H9 (cell line): ENCODE results near the gene BLMH. TPM values are rescaled to one million over a fixed set of nuclear protein-coding genes. Genes with fewer than 3 reads are reported as not detected.

Experiments used
- DNase-seq: peaks from one replicate; pipeline ENCODE4 v3.0.0-alpha.2; 2017
- H2AFZ ChIP-seq: one replicate; pipeline ENCODE4 v1.6.1; 2013; ENCODE audit warnings: mild to moderate bottlenecking, low read length, control low read depth, moderate library complexity
- H2AK5ac ChIP-seq: 2 replicates; pipeline ENCODE4 v1.6.1; 2013; ENCODE audit warnings: low read length, control low read depth, mixed read lengths; ENCODE audit not compliant: insufficient read length
- H2BK120ac ChIP-seq: one replicate; pipeline ENCODE4 v1.6.1; 2013; ENCODE audit warnings: low read depth, mild to moderate bottlenecking, low read length, control low read depth, inconsistent platforms; ENCODE audit not compliant: poor library complexity, severe bottlenecking
- H2BK12ac ChIP-seq: 2 replicates; pipeline ENCODE4 v1.6.1; 2013; ENCODE audit warnings: low read length, control low read depth, mixed read lengths, low read depth; ENCODE audit not compliant: insufficient read length
- H2BK15ac ChIP-seq: 2 replicates; pipeline ENCODE4 v1.6.1; 2013; ENCODE audit warnings: low read depth, low read length, control low read depth
- H2BK20ac ChIP-seq: one replicate; pipeline ENCODE4 v1.6.1; 2013; ENCODE audit warnings: low read depth, mild to moderate bottlenecking, low read length, control low read depth, inconsistent platforms; ENCODE audit not compliant: poor library complexity, severe bottlenecking
- H2BK5ac ChIP-seq: 2 replicates; pipeline ENCODE4 v1.6.1; 2013; ENCODE audit warnings: low read length, control low read depth, mixed read lengths; ENCODE audit not compliant: insufficient read length
- H3K14ac ChIP-seq: 2 replicates; pipeline ENCODE4 v1.6.1; 2013; ENCODE audit warnings: low read length, control low read depth; ENCODE audit not compliant: insufficient read depth
- H3K18ac ChIP-seq: 2 replicates; pipeline ENCODE4 v1.6.1; 2013; ENCODE audit warnings: low read depth, mild to moderate bottlenecking, mixed read lengths, low read length, control low read depth; ENCODE audit not compliant: insufficient read length
- H3K23ac ChIP-seq: 2 replicates; pipeline ENCODE4 v1.6.1; 2013; ENCODE audit warnings: low read length, control low read depth, mixed read lengths, low read depth; ENCODE audit not compliant: insufficient read length
- H3K23me2 ChIP-seq: 2 replicates; pipeline ENCODE4 v1.6.1; 2013; ENCODE audit warnings: low read depth, mild to moderate bottlenecking, mixed read lengths, low read length, control low read depth; ENCODE audit not compliant: insufficient read length, poor library complexity, severe bottlenecking
- H3K27ac ChIP-seq: 2 replicates; pipeline ENCODE4 v1.5.1; 2013; ENCODE audit warnings: low read length, control low read depth, mixed read lengths, low read depth; ENCODE audit not compliant: insufficient read length
- H3K27me3 ChIP-seq: 2 replicates; pipeline ENCODE4 v1.6.1; 2013; ENCODE audit warnings: low read length, control low read depth, inconsistent platforms; ENCODE audit not compliant: insufficient read depth
- H3K4ac ChIP-seq: 2 replicates; pipeline ENCODE4 v1.6.1; 2013; ENCODE audit warnings: low read depth, mild to moderate bottlenecking, control low read depth, inconsistent platforms, low read length, moderate library complexity
- H3K4me1 ChIP-seq: 2 replicates; pipeline ENCODE4 v1.6.1; 2013; ENCODE audit warnings: low read length, control low read depth, inconsistent platforms; ENCODE audit not compliant: insufficient read depth
- H3K4me2 ChIP-seq: 2 replicates; pipeline ENCODE4 v1.6.1; 2013; ENCODE audit warnings: low read length, control low read depth, mixed read lengths; ENCODE audit not compliant: insufficient read length, insufficient read depth
- H3K56ac ChIP-seq: 2 replicates; pipeline ENCODE4 v1.6.1; 2013; ENCODE audit warnings: low read depth, mild to moderate bottlenecking, mixed read lengths, low read length, control low read depth; ENCODE audit not compliant: insufficient read length
- H3K79me1 ChIP-seq: 2 replicates; pipeline ENCODE4 v1.6.1; 2013; ENCODE audit warnings: low read depth, mild to moderate bottlenecking, moderate library complexity, low read length, control low read depth, inconsistent platforms; ENCODE audit not compliant: insufficient read depth, poor library complexity, severe bottlenecking
- H3K79me2 ChIP-seq: 2 replicates; pipeline ENCODE4 v1.6.1; 2013; ENCODE audit warnings: low read length, control low read depth, inconsistent platforms; ENCODE audit not compliant: insufficient read depth
- H3K9ac ChIP-seq: 2 replicates; pipeline ENCODE4 v1.6.1; 2013; ENCODE audit warnings: low read length, control low read depth, mixed read lengths; ENCODE audit not compliant: insufficient read length; ENCODE audit errors: extremely low read depth
- H3K9me3 ChIP-seq: one replicate; pipeline ENCODE4 v1.6.1; 2013; ENCODE audit warnings: low read depth, low read length, inconsistent platforms; ENCODE audit not compliant: control insufficient read depth
- H3T11ph ChIP-seq: one replicate; pipeline ENCODE4 v1.6.1; 2013; ENCODE audit warnings: mild to moderate bottlenecking, low read length, control low read depth, inconsistent platforms
- H4K20me1 ChIP-seq: one replicate; pipeline ENCODE4 v1.6.1; 2013; ENCODE audit not compliant: control insufficient read depth, insufficient read length, insufficient read depth
- H4K5ac ChIP-seq: 2 replicates; pipeline ENCODE4 v1.6.1; 2013; ENCODE audit warnings: low read depth, mild to moderate bottlenecking, mixed read lengths, low read length, control low read depth; ENCODE audit not compliant: insufficient read length
- H4K8ac ChIP-seq: replicated peaks from 2 replicates; pipeline ENCODE4 v1.6.1; 2013; ENCODE audit warnings: low read length, control low read depth, mixed read lengths, low read depth; ENCODE audit not compliant: insufficient read length
- H4K91ac ChIP-seq: 2 replicates; pipeline ENCODE4 v1.6.1; 2013; ENCODE audit warnings: low read depth, mild to moderate bottlenecking, moderate library complexity, mixed read lengths, low read length, control low read depth; ENCODE audit not compliant: insufficient read length
- H3K27ac Mint-ChIP-seq, 3 experiments: 2 replicates in 2 of 3; 3 replicates in 1 of 3; pipeline ENCODE4 v1.8.0; 2020 to 2021; ENCODE audit warnings: mixed read lengths in 3 of 3, mild to moderate bottlenecking in 1 of 3, moderate library complexity in 1 of 3
- H3K27me3 Mint-ChIP-seq: 2 replicates; pipeline ENCODE4 v1.8.0; 2021; ENCODE audit warnings: low read depth, mild to moderate bottlenecking, moderate library complexity, mixed read lengths
- H3K36me3 Mint-ChIP-seq, 3 experiments: 2 replicates in 2 of 3; 3 replicates in 1 of 3; pipeline ENCODE4 v1.8.0; 2020 to 2021; ENCODE audit warnings: low read depth in 3 of 3, mixed read lengths in 3 of 3; ENCODE audit not compliant: insufficient read depth in 1 of 3
- H3K4me1 Mint-ChIP-seq, 2 experiments: 2 replicates each; pipeline ENCODE4 v1.8.0; 2020; ENCODE audit warnings: mixed read lengths in 2 of 2
- H3K4me3 Mint-ChIP-seq, 2 experiments: 2 replicates in 1 of 2; 3 replicates in 1 of 2; pipeline ENCODE4 v1.8.0; 2020 to 2021; ENCODE audit warnings: mild to moderate bottlenecking in 2 of 2, mixed read lengths in 2 of 2, moderate library complexity in 1 of 2
- H3K9me3 Mint-ChIP-seq, 2 experiments: 2 replicates in 1 of 2; 3 replicates in 1 of 2; pipeline ENCODE4 v1.8.0; 2020; ENCODE audit warnings: mild to moderate bottlenecking in 2 of 2, mixed read lengths in 2 of 2, moderate library complexity in 1 of 2
- WGBS: extraction: QIAGEN DNeasy Blood & Tissue Kit; methylation state at CpG from one replicate; pipeline ENCODE4 v1.1.7; 2013; ENCODE audit warnings: missing lambda C conversion rate, low lambda C conversion rate, mixed read lengths; ENCODE audit not compliant: insufficient read length; ENCODE audit errors: extremely low coverage; 5-methylcytosine and 5-hydroxymethylcytosine counted together
- total RNA-seq: library from RNA; stranded (reverse); gene quantifications from 2 replicates; pipeline ENCODE4 v1.2.1, GENCODE V29; 2021
- TF ChIP-seq, protein P1 (sequence below): fragments of 200-600 bp; sonication (generic); conservative IDR thresholded peaks from 3 replicates; pipeline ENCODE4 v1.8.0; 2021; ENCODE audit warnings: antibody characterized with exemption, mild to moderate bottlenecking

BLMH gene
- total RNA-seq, 1 experiment from 2014 or later = 74.7 TPM

DNA sequence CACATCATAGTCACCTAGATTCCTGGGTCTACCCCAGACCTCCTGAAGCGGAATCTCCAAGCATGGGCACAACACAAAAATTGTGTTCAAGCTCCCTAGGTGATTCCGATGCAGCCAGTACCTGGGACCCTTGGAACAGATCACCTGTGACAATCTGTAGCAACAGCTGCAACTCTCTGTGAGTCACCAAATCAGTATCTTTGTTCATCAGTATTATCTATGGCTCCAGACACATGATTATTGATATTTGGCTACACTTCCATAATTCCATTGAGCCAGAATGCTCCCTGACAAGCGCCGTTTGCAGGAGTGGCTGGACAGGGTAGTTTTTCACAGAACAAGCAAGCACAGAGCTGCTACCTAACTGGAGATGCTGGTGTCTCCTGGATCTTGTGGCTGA is 72.4 kb downstream of the BLMH start:
- Histone ChIP-seq H3K4me2 (no peak overlapping the region), H2AK5ac (no peak overlapping the region), H3K4ac (no peak overlapping the region), H4K8ac (no peak overlapping the region), H4K20me1 (no peaks in the 10 kb centered on the region), H2BK20ac (no peak overlapping the region), H3K79me2 (no peaks in the 10 kb centered on the region), H3K9me3 (no peaks in the 10 kb centered on the region), H2BK15ac (no peak overlapping the region), H3T11ph (no peak overlapping the region), H3K18ac (no peak overlapping the region), H3K79me1 (no peaks in the 10 kb centered on the region), H2BK5ac (no peak overlapping the region), H2BK120ac (no peak overlapping the region), H3K23ac (no peak overlapping the region), H2BK12ac (no peak overlapping the region), H3K23me2 (peaks cover 4% of the 10 kb centered on the region), H4K5ac (no peak overlapping the region), H3K9ac (no peak overlapping the region), H3K4me1 (no peaks in the 10 kb centered on the region), H3K14ac (no peak overlapping the region), H3K27ac (no peak overlapping the region), H3K56ac (no peak overlapping the region), H3K27me3 (no peaks in the 10 kb centered on the region), H2AFZ (no peak overlapping the region), H4K91ac (no peak overlapping the region)
- Mint-ChIP-seq H3K27ac (no peak overlapping the region), H3K4me3 (no peak overlapping the region), H3K36me3 (no peaks in the 10 kb centered on the region; a peak in 2 of 7 replicates), H3K9me3 (peaks cover 0 to 3% of the 10 kb centered on the region in 2 experiments; a peak in 2 of 5 replicates), H3K4me1 (peaks cover 6 to 17% of the 10 kb centered on the region in 2 experiments), H3K27me3 (no peaks in the 10 kb centered on the region; the same call in none of the 2 replicates)
- DNase-seq = no peak
- no CpG with 5 or more reads among the region's 4 CpGs for WGBS
- TF ChIP-seq, protein P1, sequence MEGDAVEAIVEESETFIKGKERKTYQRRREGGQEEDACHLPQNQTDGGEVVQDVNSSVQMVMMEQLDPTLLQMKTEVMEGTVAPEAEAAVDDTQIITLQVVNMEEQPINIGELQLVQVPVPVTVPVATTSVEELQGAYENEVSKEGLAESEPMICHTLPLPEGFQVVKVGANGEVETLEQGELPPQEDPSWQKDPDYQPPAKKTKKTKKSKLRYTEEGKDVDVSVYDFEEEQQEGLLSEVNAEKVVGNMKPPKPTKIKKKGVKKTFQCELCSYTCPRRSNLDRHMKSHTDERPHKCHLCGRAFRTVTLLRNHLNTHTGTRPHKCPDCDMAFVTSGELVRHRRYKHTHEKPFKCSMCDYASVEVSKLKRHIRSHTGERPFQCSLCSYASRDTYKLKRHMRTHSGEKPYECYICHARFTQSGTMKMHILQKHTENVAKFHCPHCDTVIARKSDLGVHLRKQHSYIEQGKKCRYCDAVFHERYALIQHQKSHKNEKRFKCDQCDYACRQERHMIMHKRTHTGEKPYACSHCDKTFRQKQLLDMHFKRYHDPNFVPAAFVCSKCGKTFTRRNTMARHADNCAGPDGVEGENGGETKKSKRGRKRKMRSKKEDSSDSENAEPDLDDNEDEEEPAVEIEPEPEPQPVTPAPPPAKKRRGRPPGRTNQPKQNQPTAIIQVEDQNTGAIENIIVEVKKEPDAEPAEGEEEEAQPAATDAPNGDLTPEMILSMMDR = no peak
